GM23248 (cell line): ENCODE measurements around the gene ANKRD65. TPM values are rescaled to one million over a fixed set of nuclear protein-coding genes. Genes with fewer than 3 reads are reported as not detected.
"Not testable (repeated sequence)": the region's sequence is repeated elsewhere in the genome, so short reads cannot be mapped to it uniquely, and the experiment has no call there.

Source experiments
- DNase-seq: peaks from one replicate; pipeline ENCODE4 v3.0.0-alpha.2; 2015
- H2AFZ ChIP-seq: fragments of 200-600 bp; sonication (generic); 2 replicates; pipeline ENCODE4 v1.6.1; 2016; ENCODE audit warnings: antibody characterized with exemption
- H3F3A ChIP-seq: fragments of 200-600 bp; sonication (generic); 2 replicates; pipeline ENCODE4 v1.6.1; 2016; ENCODE audit warnings: mild to moderate bottlenecking, antibody characterized with exemption, mixed run types; ENCODE audit not compliant: insufficient read depth
- H3K27ac ChIP-seq: fragments of 200-600 bp; sonication (generic); 2 replicates; pipeline ENCODE4 v1.5.1; 2016; ENCODE audit warnings: mild to moderate bottlenecking
- H3K27me3 ChIP-seq: fragments of 200-600 bp; sonication (generic); replicated peaks from 2 replicates; pipeline ENCODE4 v1.6.1; 2016; ENCODE audit warnings: mild to moderate bottlenecking; ENCODE audit not compliant: insufficient read depth
- H3K36me3 ChIP-seq: fragments of 200-600 bp; sonication (generic); 2 replicates; pipeline ENCODE4 v1.6.1; 2016; ENCODE audit warnings: low read depth, mild to moderate bottlenecking
- H3K4me1 ChIP-seq: fragments of 200-600 bp; sonication (generic); 2 replicates; pipeline ENCODE4 v1.6.1; 2016; ENCODE audit warnings: mild to moderate bottlenecking; ENCODE audit not compliant: insufficient read depth
- H3K4me2 ChIP-seq: fragments of 200-600 bp; sonication (generic); one replicate; pipeline ENCODE4 v1.6.1; 2016; ENCODE audit warnings: mild to moderate bottlenecking; ENCODE audit not compliant: unreplicated experiment
- H3K4me3 ChIP-seq: fragments of 200-600 bp; sonication (generic); 2 replicates; pipeline ENCODE4 v1.5.1; 2016; ENCODE audit warnings: mild to moderate bottlenecking
- H3K79me2 ChIP-seq: fragments of 200-600 bp; sonication (generic); 2 replicates; pipeline ENCODE4 v1.6.1; 2016; ENCODE audit warnings: mild to moderate bottlenecking; ENCODE audit not compliant: insufficient read depth
- H3K9ac ChIP-seq: fragments of 200-600 bp; sonication (generic); 2 replicates; pipeline ENCODE4 v1.6.1; 2016; ENCODE audit warnings: mild to moderate bottlenecking
- H3K9me2 ChIP-seq: fragments of 200-600 bp; sonication (generic); 2 replicates; pipeline ENCODE4 v1.6.1; 2016; ENCODE audit warnings: mixed run types, mild to moderate bottlenecking, moderate library complexity; ENCODE audit not compliant: insufficient read depth
- H3K9me3 ChIP-seq: fragments of 200-600 bp; sonication (generic); one replicate; pipeline ENCODE4 v1.6.1; 2017; ENCODE audit warnings: low read depth
- H4K20me1 ChIP-seq: fragments of 200-600 bp; sonication (generic); 2 replicates; pipeline ENCODE4 v1.6.0; 2016; ENCODE audit not compliant: insufficient read depth
- EZH2 ChIP-seq: fragments of 200-600 bp; sonication (generic); IDR thresholded peaks from 2 replicates; pipeline ENCODE4 v1.6.1; 2018; ENCODE audit warnings: antibody characterized with exemption, mild to moderate bottlenecking; ENCODE audit not compliant: insufficient read depth, poor library complexity, severe bottlenecking
- EZH2phosphoT487 ChIP-seq: fragments of 200-600 bp; sonication (generic); IDR thresholded peaks from 2 replicates; pipeline ENCODE4 v1.6.1; 2018; ENCODE audit warnings: antibody characterized with exemption, moderate library complexity, mild to moderate bottlenecking, low read depth; ENCODE audit not compliant: insufficient read depth
- WGBS, 2 experiments: methylation state at CpG; one replicate each; pipeline ENCODE4 v1.1.6; 2015 to 2017; ENCODE audit warnings: low lambda C conversion rate in 2 of 2, low coverage in 1 of 2; ENCODE audit errors: missing lambda C conversion rate in 2 of 2; 5-methylcytosine and 5-hydroxymethylcytosine counted together
- in situ Hi-C: fragments of 300-500 bp; cut with MboI; formaldehyde crosslinking; loops from 2 replicates; pipeline ENCODE4 v1.15.0; 2020
- polyA plus RNA-seq: library from polyadenylated mRNA; unstranded; fragments of >200 nt; fragmentation: Nextera tagmentation; extraction: Ambion mirVana; gene quantifications from 2 replicates; pipeline ENCODE4 v1.2.1, GENCODE V29; 2016
- total RNA-seq: library from RNA; depleted of rRNA; stranded (reverse); fragments of >200 nt; shearing (Covaris generic); gene quantifications from 2 replicates; pipeline ENCODE4 v1.2.3, GENCODE V29; 2014

The ANKRD65 gene
- total and polyA plus RNA-seq, 2 experiments from 2014 or later: 0.44 to 0.97 TPM

DNA sequence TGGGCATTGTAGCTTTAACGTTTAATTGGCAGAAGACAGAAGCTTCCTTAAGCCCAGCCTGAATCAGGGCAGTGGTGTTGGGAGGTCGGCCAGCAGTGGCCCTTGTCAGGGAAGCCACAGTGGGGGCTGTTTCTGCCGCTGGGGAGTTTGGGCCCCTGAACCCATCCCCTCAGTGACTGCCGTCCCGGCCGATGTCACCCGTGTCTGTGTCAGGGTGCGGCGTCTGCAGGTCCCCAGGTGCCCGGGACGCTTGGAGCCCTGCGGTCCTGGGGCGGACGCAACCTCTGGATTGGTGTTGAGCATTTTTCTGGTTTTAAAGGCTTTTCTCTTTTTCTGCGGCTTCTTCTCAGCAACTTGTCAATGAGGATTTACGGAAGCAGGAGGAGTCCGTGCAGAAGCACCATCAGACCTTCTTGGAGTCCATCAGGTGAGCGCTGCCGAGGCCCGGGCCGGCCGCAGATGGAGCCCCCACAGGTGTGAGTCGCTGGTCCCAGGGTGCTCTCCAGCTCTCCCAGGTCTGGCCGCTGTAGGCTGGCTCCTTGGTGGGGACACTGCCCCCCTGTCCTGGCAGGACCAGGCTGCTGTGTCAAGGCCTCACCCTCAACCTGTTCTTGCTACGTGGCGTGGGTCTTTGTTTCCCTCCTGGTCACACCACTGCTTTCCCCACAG, 30.8 kb upstream of the ANKRD65 start:
- TF ChIP-seq EZH2phosphoT487 (no peak), EZH2 (no peak)
- no peak overlapping the region for H3K4me3 ChIP-seq
- H3K4me1 ChIP-seq: no peaks in the 10 kb centered on the region
- H3K27me3 ChIP-seq: peaks cover 8% of the 10 kb centered on the region
- no peak for DNase-seq
- 84 to 86% methylated on average over 22 to 26 of the region's 26 CpGs for WGBS, 2 experiments
- H3F3A ChIP-seq: no peaks in the 10 kb centered on the region
- H3K9ac ChIP-seq: no peak overlapping the region
- no peak overlapping the region for H3K27ac ChIP-seq
- H3K79me2 ChIP-seq: no peaks in the 10 kb centered on the region
- no peaks in the 10 kb centered on the region for H3K9me2 ChIP-seq
- no peak overlapping the region for H3K4me2 ChIP-seq
- H2AFZ ChIP-seq: no peak overlapping the region
- no peaks in the 10 kb centered on the region for H4K20me1 ChIP-seq
- in situ Hi-C loops: no loop called here
- no peaks in the 10 kb centered on the region for H3K36me3 ChIP-seq
- no peaks in the 10 kb centered on the region for H3K9me3 ChIP-seq

DNA sequence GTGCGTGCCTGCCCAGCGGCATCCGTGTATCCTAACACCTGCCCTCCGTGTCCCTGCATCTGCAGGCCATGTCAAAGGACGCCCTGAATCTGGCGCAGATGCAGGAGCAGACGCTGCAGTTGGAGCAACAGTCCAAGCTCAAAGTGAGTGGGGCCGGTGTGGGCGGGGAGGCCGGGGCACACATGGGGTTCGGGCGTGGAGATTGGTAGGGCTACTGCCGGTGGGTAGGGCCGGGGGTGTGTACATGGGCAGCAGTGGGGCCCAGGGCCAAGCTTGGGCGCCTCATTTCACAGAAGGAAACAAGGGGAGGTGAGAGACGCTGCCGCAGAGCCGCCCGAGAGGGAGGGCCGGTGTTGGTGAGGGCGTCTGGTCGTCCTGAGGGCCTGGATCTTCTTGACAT, 29.5 kb upstream of the ANKRD65 start:
- H3K9me2 ChIP-seq, H2AFZ ChIP-seq, H4K20me1 ChIP-seq, H3K4me2 ChIP-seq, H3K79me2 ChIP-seq, in situ Hi-C loops, H3F3A ChIP-seq, H3K4me3 ChIP-seq, H3K9ac ChIP-seq, H3K9me3 ChIP-seq, H3K4me1 ChIP-seq, H3K27me3 ChIP-seq, H3K36me3 ChIP-seq, DNase-seq, H3K27ac ChIP-seq: not testable (repeated sequence)
- WGBS, 2 experiments: 78 to 82% methylated on average over 10 to 22 of the region's 22 CpGs

DNA sequence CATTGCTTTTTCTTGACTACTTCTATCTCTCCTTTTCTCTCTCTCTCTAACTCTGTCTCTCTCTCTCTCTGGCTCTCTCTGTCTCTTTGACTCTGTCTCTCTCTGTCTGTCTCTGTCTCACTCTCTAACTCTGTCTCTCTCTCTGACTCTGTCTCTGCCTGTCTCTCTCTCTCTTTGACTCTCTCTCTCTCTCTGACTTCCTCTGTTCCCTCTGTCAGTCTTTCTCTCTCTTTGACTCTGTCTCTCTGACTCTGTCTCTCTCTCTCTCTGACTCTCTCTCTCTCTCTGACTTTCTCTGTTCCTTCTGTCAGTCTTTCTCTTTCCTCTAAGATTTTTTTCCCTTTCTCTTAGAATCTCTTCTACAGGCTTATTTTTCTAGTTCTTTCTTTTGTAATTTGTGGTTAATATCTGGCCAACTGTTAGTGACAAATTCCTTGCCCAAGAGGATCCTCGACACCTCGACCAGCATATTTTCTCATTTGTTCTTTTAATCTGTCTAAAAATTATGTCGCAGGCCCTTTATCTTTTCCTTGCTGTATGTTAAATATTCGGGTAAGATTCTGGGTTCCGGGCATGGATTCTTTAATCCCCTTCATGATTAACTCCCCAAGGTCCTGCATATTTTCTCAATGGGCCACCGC, 28.1 kb upstream of the ANKRD65 start, which contains the start of gene ATAD3C:
Gene ATAD3C, plus strand, starts transcription at position 591 of the 641 bp plus-strand sequence. CDS start 995 bp downstream, outside the sequence.
- Histone ChIP-seq H3K36me3 (no peaks in the 10 kb centered on the region), H3K4me1 (no peaks in the 10 kb centered on the region), H3F3A (no peaks in the 10 kb centered on the region), H3K4me2 (no peak within 1 kb of the TSS), H3K4me3 (no peak within 1 kb of the TSS), H3K27ac (no peak within 1 kb of the TSS), H3K27me3 (peaks cover 8% of the 10 kb centered on the region), H3K79me2 (no peaks in the 10 kb centered on the region), H3K9ac (no peak within 1 kb of the TSS), H3K9me3 (no peaks in the 10 kb centered on the region), H2AFZ (no peak within 1 kb of the TSS), H3K9me2 (no peaks in the 10 kb centered on the region), H4K20me1 (no peaks in the 10 kb centered on the region)
- in situ Hi-C loops: no loop called here
- DNase-seq: no peak
- TF ChIP-seq EZH2 (no peak), EZH2phosphoT487 (no peak)
- WGBS, 2 experiments: 74 to 75% methylated on average over 6 of the region's 6 CpGs

DNA sequence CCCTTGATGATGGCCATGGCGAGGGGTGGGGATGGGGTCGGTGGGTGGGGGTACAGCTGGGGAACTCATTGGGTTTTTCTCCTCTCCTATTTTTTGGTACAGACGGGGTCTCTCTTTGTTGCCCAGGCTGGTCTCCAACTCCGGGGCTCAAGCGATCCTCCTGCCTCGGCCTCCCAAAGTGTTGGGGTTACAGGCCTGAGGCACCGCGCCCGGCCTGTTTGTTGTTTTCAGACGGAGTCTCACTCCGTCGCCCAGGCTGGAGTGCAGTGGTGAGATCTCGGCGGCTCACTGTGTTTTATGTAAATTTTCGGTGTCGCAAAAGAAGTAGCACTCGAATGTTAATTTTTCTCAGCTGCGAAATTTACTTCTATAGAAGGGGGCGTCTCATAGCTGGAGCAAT, 25.6 kb upstream of the ANKRD65 start:
- H3K9me3 ChIP-seq, in situ Hi-C loops, H2AFZ ChIP-seq, DNase-seq, H3K4me2 ChIP-seq, H3K9ac ChIP-seq, H3K9me2 ChIP-seq, H3K36me3 ChIP-seq, H3K27ac ChIP-seq, H3K4me1 ChIP-seq, H4K20me1 ChIP-seq, H3F3A ChIP-seq, H3K4me3 ChIP-seq, H3K79me2 ChIP-seq, H3K27me3 ChIP-seq: not testable (repeated sequence)
- 75 to 90% methylated on average over 13 to 19 of the region's 19 CpGs for WGBS, 2 experiments
